HepG2 (cell line): Measurements from ENCODE around the gene UBE2G2. TPM values are rescaled to one million over a fixed set of nuclear protein-coding genes. Genes with fewer than 3 reads are reported as not detected.

ENCODE experiments used
- ETV5 ChIP-seq: IDR thresholded peaks from 2 replicates; pipeline ENCODE4 v1.6.1; 2018; ENCODE audit warnings: missing biosample characterization, missing genetic modification reagents, inconsistent platforms, borderline replicate concordance
- FOXC1 ChIP-seq: sonication (generic); formaldehyde crosslinking; IDR thresholded peaks from 2 replicates; pipeline ENCODE4 v1.8.0; 2022; ENCODE audit warnings: mild to moderate bottlenecking, missing genetic modification reagents, borderline replicate concordance
- GABPB1 ChIP-seq: IDR thresholded peaks from 2 replicates; pipeline ENCODE4 v1.6.1; 2016; ENCODE audit warnings: mild to moderate bottlenecking, missing genetic modification reagents, moderate library complexity, missing compliant biosample characterization
- HNF4G ChIP-seq, 2 experiments: sonication (generic) in 1 of 2; formaldehyde crosslinking in 1 of 2; IDR thresholded peaks; 2 replicates each; pipeline versions ENCODE4 v1.4.0 to v1.6.1; 2011 to 2020; ENCODE audit warnings: borderline replicate concordance in 2 of 2, low read depth in 2 of 2, mild to moderate bottlenecking in 2 of 2, low read length in 1 of 2, missing genetic modification reagents in 1 of 2, moderate library complexity in 1 of 2
- MEF2D ChIP-seq: sonication (generic); formaldehyde crosslinking; IDR thresholded peaks from 2 replicates; pipeline ENCODE4 v1.5.1; 2020; ENCODE audit warnings: mild to moderate bottlenecking, missing genetic modification reagents
- TBP ChIP-seq: sonication (generic); formaldehyde crosslinking; IDR thresholded peaks from 2 replicates; pipeline ENCODE4 v1.5.0; 2020; ENCODE audit warnings: missing genetic modification reagents
- TGIF2 ChIP-seq: IDR thresholded peaks from 2 replicates; pipeline ENCODE4 v1.6.1; 2016; ENCODE audit warnings: control low read depth, missing compliant biosample characterization
- ZBTB26 ChIP-seq: IDR thresholded peaks from 2 replicates; pipeline ENCODE4 v1.6.1; 2016; ENCODE audit warnings: missing compliant biosample characterization, missing genetic modification reagents, borderline replicate concordance
- ZKSCAN8 ChIP-seq: IDR thresholded peaks from 2 replicates; pipeline ENCODE4 v1.6.1; 2016; ENCODE audit warnings: borderline replicate concordance, missing genetic modification reagents, missing compliant biosample characterization
- ZNF597 ChIP-seq: sonication (generic); formaldehyde crosslinking; IDR thresholded peaks from 2 replicates; pipeline ENCODE4 v1.5.0; 2020; ENCODE audit warnings: missing genetic modification reagents
- ZNF782 ChIP-seq: sonication (generic); formaldehyde crosslinking; IDR thresholded peaks from 2 replicates; pipeline ENCODE4 v1.4.0; 2020; ENCODE audit warnings: missing genetic modification reagents, mild to moderate bottlenecking, borderline replicate concordance
- polyA plus RNA-seq, 8 experiments: library from polyadenylated mRNA; depleted of rRNA in 3 of 8; stranded (reverse) in 7 of 8; unstranded in 1 of 8; fragments of >200 nt; fragmentation: Illumina TruSeq in 4 of 8; extraction: Trizol in 4 of 8; gene quantifications; 2 replicates each; pipeline versions ENCODE4 v1.2.1 to v1.2.3, GENCODE V29; 2011 to 2016; ENCODE audit warnings: low read depth in 4 of 8, missing spikeins in 1 of 8, mixed read lengths in 1 of 8; ENCODE audit not compliant: insufficient read depth in 1 of 8
- total RNA-seq, 5 experiments: library from RNA; depleted of rRNA; stranded (reverse); fragments of >200 nt; fragmentation: Illumina TruSeq; extraction: Trizol; gene quantifications; 2 replicates each; pipeline ENCODE4 v1.2.3, GENCODE V29; 2016; ENCODE audit warnings: low read depth in 1 of 5
- TF ChIP-seq, protein P1 (sequence below), 2 experiments: fragments of 450-650 bp in 1 of 2; sonication (generic) in 1 of 2; formaldehyde crosslinking in 1 of 2; IDR thresholded peaks; 2 replicates each; pipeline versions ENCODE4 v1.6.1 to v1.8.0; 2016 to 2022; ENCODE audit warnings: antibody characterized with exemption in 1 of 2, mild to moderate bottlenecking in 1 of 2, missing genetic modification reagents in 1 of 2
- TF ChIP-seq, protein P2 (sequence below): IDR thresholded peaks from 2 replicates; pipeline ENCODE4 v1.6.1; 2016; ENCODE audit warnings: mild to moderate bottlenecking
- TF ChIP-seq, protein P3 (sequence below): IDR thresholded peaks from 2 replicates; pipeline ENCODE4 v1.6.1; 2012; ENCODE audit warnings: inconsistent platforms

The UBE2G2 gene
- total and polyA plus RNA-seq, 2 of the 13 experiments (the other 11 are each of a cell fraction or from before 2014, with no cell fraction given): 55.4 to 92.0 TPM

DNA sequence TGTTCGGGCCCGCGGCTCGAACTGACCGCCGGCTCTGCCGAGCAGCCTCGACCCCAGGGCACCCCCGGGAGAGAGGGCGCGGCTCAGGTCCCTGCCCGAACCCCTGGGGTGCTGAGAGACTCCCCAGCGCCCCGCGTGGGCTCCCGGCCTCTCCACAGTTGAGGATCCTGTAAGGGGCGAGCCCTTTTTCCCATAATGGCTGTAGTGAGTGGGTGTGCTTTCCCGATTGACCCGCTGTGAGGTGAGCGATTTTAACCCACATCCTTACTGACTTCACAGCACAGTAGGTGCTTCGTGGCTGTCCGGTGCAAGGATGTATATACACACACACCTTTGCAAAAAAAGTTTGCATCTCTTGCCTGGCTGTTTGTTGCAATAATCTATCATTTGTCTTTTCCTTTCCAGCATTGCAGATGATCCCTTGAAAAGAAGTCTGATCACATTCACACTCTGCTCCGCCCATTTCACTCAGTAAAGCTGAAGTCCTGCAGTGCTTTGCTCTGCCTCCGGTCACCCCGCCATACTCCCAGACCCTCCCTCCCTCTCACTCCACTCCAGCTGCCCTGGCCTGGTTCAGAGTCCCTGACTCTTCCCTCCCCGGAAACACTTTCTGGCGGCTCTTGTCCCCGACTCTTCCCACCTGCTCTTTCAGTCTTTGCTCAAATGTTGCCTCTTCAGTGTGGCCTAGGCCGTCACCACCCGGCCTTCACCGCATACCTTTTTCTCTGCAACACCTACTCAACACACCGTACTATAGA lies 955 bp upstream of the UBE2G2 start (continued):
- TF ChIP-seq, protein P1, sequence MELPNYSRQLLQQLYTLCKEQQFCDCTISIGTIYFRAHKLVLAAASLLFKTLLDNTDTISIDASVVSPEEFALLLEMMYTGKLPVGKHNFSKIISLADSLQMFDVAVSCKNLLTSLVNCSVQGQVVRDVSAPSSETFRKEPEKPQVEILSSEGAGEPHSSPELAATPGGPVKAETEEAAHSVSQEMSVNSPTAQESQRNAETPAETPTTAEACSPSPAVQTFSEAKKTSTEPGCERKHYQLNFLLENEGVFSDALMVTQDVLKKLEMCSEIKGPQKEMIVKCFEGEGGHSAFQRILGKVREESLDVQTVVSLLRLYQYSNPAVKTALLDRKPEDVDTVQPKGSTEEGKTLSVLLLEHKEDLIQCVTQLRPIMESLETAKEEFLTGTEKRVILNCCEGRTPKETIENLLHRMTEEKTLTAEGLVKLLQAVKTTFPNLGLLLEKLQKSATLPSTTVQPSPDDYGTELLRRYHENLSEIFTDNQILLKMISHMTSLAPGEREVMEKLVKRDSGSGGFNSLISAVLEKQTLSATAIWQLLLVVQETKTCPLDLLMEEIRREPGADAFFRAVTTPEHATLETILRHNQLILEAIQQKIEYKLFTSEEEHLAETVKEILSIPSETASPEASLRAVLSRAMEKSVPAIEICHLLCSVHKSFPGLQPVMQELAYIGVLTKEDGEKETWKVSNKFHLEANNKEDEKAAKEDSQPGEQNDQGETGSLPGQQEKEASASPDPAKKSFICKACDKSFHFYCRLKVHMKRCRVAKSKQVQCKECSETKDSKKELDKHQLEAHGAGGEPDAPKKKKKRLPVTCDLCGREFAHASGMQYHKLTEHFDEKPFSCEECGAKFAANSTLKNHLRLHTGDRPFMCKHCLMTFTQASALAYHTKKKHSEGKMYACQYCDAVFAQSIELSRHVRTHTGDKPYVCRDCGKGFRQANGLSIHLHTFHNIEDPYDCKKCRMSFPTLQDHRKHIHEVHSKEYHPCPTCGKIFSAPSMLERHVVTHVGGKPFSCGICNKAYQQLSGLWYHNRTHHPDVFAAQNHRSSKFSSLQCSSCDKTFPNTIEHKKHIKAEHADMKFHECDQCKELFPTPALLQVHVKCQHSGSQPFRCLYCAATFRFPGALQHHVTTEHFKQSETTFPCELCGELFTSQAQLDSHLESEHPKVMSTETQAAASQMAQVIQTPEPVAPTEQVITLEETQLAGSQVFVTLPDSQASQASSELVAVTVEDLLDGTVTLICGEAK (IDR thresholded peaks at IDR 0.05): no peak
- TF ChIP-seq, protein P1 (CRISPR knock-in tag; IDR thresholded peaks at IDR 0.05): no peak
- TF ChIP-seq ZNF597 (CRISPR knock-in tag) (no peak), GABPB1 (CRISPR knock-in tag) (peak; percentile 69), FOXC1 (CRISPR knock-in tag) (0 out of 2 replicates have a peak, but pooled peaks have one; percentile 42), MEF2D (no peak), TBP (CRISPR knock-in tag) (no peak), HNF4G (IDR thresholded peaks at IDR 0.05; ENCODE audit: borderline replicate concordance, low read depth, low read length) (peak; percentile 55; the same call in 1 of the 2 replicates), HNF4G (CRISPR knock-in tag; IDR thresholded peaks at IDR 0.05; ENCODE audit: borderline replicate concordance, low read depth) (0 out of 2 replicates have a peak, but pooled peaks have one; percentile 39), ETV5 (peak; percentile 88), ZBTB26 (CRISPR knock-in tag) (0 out of 2 replicates have a peak, but pooled peaks have one; percentile 48), ZNF782 (CRISPR knock-in tag) (no peak), TGIF2 (CRISPR knock-in tag) (peak; percentile 42; the same call in 1 of the 2 replicates), ZKSCAN8 (CRISPR knock-in tag) (0 out of 2 replicates have a peak, but pooled peaks have one; percentile 22)
- TF ChIP-seq, protein P2, sequence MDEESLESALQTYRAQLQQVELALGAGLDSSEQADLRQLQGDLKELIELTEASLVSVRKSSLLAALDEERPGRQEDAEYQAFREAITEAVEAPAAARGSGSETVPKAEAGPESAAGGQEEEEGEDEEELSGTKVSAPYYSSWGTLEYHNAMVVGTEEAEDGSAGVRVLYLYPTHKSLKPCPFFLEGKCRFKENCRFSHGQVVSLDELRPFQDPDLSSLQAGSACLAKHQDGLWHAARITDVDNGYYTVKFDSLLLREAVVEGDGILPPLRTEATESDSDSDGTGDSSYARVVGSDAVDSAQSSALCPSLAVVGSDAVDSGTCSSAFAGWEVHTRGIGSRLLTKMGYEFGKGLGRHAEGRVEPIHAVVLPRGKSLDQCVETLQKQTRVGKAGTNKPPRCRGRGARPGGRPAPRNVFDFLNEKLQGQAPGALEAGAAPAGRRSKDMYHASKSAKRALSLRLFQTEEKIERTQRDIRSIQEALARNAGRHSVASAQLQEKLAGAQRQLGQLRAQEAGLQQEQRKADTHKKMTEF (CRISPR knock-in tag): peak; percentile 40; the same call in 1 of the 2 replicates
- TF ChIP-seq, protein P3, sequence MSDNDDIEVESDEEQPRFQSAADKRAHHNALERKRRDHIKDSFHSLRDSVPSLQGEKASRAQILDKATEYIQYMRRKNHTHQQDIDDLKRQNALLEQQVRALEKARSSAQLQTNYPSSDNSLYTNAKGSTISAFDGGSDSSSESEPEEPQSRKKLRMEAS: peak; percentile 79
